AG04450 (cell line): ENCODE measurements around the gene STK38L. TPM values are rescaled to one million over a fixed set of nuclear protein-coding genes. Genes with fewer than 3 reads are reported as not detected.
"Not testable (repeated sequence)": the region's sequence is repeated elsewhere in the genome, so short reads cannot be mapped to it uniquely, and the experiment has no call there.

Source experiments
- CTCF ChIA-PET: fragments of 300-600, 350-600 bp; formaldehyde crosslinking; extraction: SDS; loops from one replicate; lab custom pipeline; 2022; ENCODE audit warnings: antibody characterized with exemption, inconsistent platforms; lab: Charles Lee
- POLR2A ChIA-PET: fragments of 350-600 bp; formaldehyde crosslinking; extraction: SDS; loops from one replicate; lab custom pipeline; 2021; ENCODE audit warnings: antibody characterized with exemption, inconsistent platforms; lab: Yijun Ruan, JAX
- DNase-seq: peaks from one replicate; pipeline ENCODE4 v3.0.0-alpha.2; 2011; ENCODE audit warnings: low read depth, low spot score
- H3K27ac ChIP-seq: one replicate; pipeline ENCODE4 v1.5.1; 2012; ENCODE audit warnings: low read depth, low read length, control low read depth
- H3K27me3 ChIP-seq: one replicate; pipeline ENCODE4 v1.6.0; 2012; ENCODE audit warnings: low read length; ENCODE audit not compliant: control insufficient read depth, insufficient read depth
- H3K4me3 ChIP-seq: 2 replicates; pipeline ENCODE4 v1.5.1; 2011; ENCODE audit warnings: mild to moderate bottlenecking, low read depth, low read length, control low read depth
- H3K9me3 ChIP-seq: 2 replicates; pipeline ENCODE4 v1.5.1; 2012; ENCODE audit warnings: low read length; ENCODE audit not compliant: control insufficient read depth, insufficient read depth
- polyA plus RNA-seq: library from polyadenylated mRNA; depleted of rRNA; stranded (reverse); fragments of >200 nt; gene quantifications from 2 replicates; pipeline ENCODE4 v1.2.3, GENCODE V29; 2011
- TF ChIP-seq, protein P1 (sequence below): IDR thresholded peaks from 2 replicates; pipeline ENCODE4 v1.5.1; 2011; ENCODE audit warnings: low read depth, low read length, control low read depth, inconsistent platforms

Gene STK38L
- polyA plus RNA-seq, 1 experiment: 18.4 TPM

DNA sequence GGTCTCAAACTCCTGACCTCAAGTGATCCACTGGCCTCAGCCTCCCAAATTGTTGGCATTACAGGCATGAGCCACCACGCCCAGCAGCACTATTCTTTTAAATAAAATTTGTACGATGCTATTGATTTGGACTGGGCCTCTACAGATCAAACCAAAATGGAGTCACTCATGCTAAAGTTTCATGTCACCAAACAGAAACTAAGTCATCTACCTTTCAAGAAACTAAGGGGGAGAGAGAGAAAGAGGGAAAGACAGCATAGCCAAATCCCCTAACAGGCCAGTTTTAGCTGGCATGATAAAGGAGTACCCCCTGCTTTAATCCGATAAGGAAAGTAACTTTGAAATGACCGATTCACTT is 23.1 kb upstream of the STK38L start:
- H3K9me3 ChIP-seq: no peaks in the 10 kb centered on the region
- TF ChIP-seq, protein P1, sequence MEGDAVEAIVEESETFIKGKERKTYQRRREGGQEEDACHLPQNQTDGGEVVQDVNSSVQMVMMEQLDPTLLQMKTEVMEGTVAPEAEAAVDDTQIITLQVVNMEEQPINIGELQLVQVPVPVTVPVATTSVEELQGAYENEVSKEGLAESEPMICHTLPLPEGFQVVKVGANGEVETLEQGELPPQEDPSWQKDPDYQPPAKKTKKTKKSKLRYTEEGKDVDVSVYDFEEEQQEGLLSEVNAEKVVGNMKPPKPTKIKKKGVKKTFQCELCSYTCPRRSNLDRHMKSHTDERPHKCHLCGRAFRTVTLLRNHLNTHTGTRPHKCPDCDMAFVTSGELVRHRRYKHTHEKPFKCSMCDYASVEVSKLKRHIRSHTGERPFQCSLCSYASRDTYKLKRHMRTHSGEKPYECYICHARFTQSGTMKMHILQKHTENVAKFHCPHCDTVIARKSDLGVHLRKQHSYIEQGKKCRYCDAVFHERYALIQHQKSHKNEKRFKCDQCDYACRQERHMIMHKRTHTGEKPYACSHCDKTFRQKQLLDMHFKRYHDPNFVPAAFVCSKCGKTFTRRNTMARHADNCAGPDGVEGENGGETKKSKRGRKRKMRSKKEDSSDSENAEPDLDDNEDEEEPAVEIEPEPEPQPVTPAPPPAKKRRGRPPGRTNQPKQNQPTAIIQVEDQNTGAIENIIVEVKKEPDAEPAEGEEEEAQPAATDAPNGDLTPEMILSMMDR: no peak
- no peak overlapping the region for H3K27ac ChIP-seq
- H3K4me3 ChIP-seq: no peak overlapping the region
- ChIA-PET CTCF (no interaction called here), POLR2A (no interaction called here)
- no peaks in the 10 kb centered on the region for H3K27me3 ChIP-seq
- no peak for DNase-seq

DNA sequence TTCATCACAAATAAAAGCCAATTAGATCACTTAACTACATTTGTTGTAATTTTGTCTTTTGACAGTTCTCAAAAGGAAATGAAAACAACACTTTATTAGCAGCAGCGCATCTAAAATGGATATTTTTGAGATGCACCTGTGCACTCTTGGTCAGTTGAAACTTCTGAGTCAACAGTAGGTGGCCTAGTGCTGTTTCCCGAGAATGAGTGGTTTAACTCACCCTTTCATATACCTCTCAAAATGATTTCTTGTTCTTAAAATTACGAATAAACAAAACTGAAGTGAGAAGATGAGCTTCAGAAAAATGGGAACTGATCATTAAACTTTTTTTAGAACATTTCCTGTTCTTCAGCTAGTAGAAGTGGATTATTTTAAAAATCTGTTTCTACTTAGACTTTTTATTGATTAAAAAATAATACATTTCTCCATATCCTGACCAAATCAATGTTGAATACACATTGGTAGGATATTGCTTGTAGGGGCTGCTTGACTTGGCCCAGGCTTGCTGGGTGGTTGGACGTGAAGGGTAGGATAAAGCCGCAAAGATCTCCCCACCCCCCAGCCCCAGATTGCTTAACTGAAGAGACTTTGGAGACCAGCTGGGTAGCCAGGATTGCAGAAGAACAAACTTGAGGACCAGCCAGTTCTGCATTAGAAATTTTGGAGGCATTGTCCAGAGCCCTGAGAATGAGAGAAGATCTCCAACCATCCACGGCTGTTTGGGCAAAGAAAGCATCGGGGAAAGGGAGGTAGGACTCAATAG is 22.3 kb upstream of the STK38L start:
- DNase-seq: no peak
- H3K27ac ChIP-seq: no peak overlapping the region
- no peaks in the 10 kb centered on the region for H3K27me3 ChIP-seq
- TF ChIP-seq, protein P1: no peak
- no peaks in the 10 kb centered on the region for H3K9me3 ChIP-seq
- no peak overlapping the region for H3K4me3 ChIP-seq
- ChIA-PET POLR2A (no interaction called here), CTCF (no interaction called here)

DNA sequence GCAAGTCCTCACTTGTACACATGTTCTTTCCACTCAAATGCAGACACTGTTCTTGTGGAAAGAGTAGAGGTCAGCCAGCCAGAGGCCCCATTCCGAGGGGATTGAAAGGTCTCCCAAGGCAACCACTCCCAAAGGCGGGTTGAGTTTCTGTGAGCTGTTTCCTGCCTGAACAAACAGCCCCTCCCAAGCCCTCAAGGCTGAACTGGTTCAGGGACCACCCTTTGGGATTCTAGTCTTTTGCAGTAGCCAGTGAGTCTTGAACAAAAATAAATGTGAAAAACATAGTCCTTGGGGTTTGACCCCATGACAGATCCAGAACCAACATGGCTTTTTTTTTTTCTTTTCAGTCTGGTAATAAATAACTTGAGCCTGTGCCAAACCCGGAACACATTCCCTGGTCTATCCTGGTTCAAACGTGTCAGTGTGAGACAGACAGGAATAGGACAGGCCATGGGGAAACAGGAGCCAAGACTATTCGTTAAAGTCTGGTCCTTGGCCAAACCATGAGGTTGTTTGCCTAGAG is 17.6 kb upstream of the STK38L start:
- Histone ChIP-seq H3K4me3 (no peak overlapping the region), H3K27ac (no peak overlapping the region), H3K9me3 (no peaks in the 10 kb centered on the region), H3K27me3 (no peaks in the 10 kb centered on the region)
- ChIA-PET POLR2A (no interaction called here), CTCF (interaction anchor here (0.7 to 1.0 kb wide), 2 partner anchors 84 to 213 kb away, joined by 3 to 4 read pairs; no protein-coding TSS in a partner anchor)
- no peak for DNase-seq
- TF ChIP-seq, protein P1: no peak

DNA sequence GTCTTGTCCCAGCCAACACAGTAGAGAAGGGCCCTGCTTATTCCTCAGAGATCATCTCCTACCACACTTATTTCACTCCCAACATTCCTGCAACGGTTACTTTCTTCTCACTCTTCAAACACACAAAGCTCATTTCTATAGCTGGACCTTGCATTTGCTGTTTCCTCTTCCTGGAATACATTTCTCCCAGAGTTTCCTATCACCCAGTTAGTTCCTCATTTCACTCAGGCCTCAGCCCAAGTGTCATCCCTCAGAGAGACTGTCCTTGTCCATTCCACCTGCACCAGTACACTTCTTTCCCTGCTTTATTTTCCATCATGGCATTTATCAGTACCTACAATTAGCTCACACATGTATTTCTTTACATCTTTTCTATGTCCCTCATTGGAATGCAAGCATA is 14.7 kb upstream of the STK38L start:
- ChIA-PET CTCF (no interaction called here), POLR2A (interaction anchor here (0.5 kb wide), 1 partner anchor 18 kb away, joined by 5 read pairs; no protein-coding TSS in a partner anchor)
- DNase-seq: no peak
- H3K27me3 ChIP-seq: no peaks in the 10 kb centered on the region
- no peak overlapping the region for H3K4me3 ChIP-seq
- TF ChIP-seq, protein P1: no peak
- no peak overlapping the region for H3K27ac ChIP-seq
- H3K9me3 ChIP-seq: no peaks in the 10 kb centered on the region

DNA sequence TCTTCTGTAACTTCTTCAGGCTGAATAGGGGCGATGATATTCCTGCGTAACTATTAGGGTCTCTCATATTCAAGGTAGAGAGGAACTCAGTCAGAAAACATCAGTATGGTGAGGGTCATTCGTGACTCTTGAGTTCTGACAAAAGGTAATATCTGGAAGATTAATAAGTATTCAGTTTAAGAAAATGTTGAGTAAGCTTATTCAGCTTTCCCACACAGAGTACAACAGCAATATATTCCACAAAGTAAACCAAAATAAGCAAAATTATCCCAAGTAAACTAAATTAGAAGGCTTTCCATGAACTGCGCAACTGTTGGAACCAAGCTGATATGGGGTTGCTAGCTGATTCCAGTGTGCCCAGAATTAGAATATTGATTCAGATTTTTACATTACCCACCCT is 12.7 kb upstream of the STK38L start:
- H3K27me3 ChIP-seq, POLR2A ChIA-PET, H3K27ac ChIP-seq, CTCF ChIA-PET, DNase-seq, H3K9me3 ChIP-seq, H3K4me3 ChIP-seq: not testable (repeated sequence)
